Stimulated activated CD8-positive, alpha-beta memory T cell treated with anti-CD3 and anti-CD28 coated beads, Interleukin-7, amount 100 ng/mL, for 48 hours (primary cell): ENCODE results near the gene TTC14.
A peak's percentile ranks its signal among the peaks of the same experiment; 100 is the strongest.
"Not testable (repeated sequence)": the region's sequence is repeated elsewhere in the genome, so short reads cannot be mapped to it uniquely, and the experiment has no call there.

Experiments
- DNase-seq, 2 donors: peaks; one replicate each; pipeline ENCODE4 v3.0.0-alpha.2; 2020; ENCODE audit warnings: low read depth in 1 of 2; ENCODE audit errors: extremely low read depth in 1 of 2

TTC14 gene

GRCh38 chr3:180601688-180602666, at the start of gene TTC14:
Gene TTC14 (plus strand): TSS chr3:180602163. CDS start chr3:180602262, 99 bp downstream.
- peak; percentile 86 to 93 for DNase-seq

- DNase-seq: no peak
Observed at GRCh38 chr3:180563406-180563805, 38.6 kb upstream of the TTC14 start.

DNA sequence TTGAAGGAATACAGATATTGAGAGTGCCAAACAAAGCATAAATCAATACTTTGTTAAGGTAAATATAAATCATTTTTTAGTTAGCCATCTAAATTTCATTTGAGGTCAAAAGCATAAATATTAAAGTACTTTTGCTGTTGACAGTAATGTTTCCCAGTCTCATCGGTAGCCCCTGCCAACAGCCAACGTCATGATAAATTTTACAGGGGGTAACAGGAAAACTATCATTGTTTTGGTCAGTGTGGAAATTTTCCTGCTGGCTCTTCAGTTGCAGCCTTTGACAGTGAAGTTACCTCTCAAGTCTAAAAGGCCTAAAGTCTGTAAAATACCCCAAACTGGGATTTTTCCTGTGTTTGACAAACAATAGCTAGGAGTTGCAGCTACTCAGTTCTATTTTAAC, 37.3 kb upstream of the TTC14 start:
- no peak for DNase-seq

GRCh38 chr3:180570238-180570637, 31.7 kb upstream of the TTC14 start:
- no peak for DNase-seq

- no peak for DNase-seq
Observed at GRCh38 chr3:180571831-180572598, 29.9 kb upstream of the TTC14 start.

DNA sequence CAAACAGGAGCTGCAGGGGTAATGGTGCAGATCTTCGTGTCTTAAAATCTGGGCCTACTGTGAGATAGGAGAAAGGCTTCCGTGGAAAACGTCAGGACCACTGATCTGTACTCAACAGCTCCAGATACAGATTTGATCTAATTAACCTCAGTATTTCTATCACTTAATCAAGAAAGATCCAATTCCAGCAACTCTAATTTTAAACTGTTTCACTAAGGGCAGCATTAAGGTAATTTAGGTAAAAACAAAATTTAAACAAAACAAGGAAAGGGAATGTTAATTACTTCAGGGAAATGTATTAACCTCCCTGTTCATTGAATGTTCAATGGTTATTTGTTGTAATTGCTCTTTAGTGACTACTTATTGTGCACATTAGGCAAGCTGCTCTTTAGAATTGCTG, 26.4 kb upstream of the TTC14 start:
- no peak for DNase-seq

GRCh38 chr3:180580934-180581333, 21.0 kb upstream of the TTC14 start:
- no peak for DNase-seq

- DNase-seq: no peak
Observed at GRCh38 chr3:180590396-180590795, 11.6 kb upstream of the TTC14 start.

GRCh38 chr3:180593631-180594030, 8.3 kb upstream of the TTC14 start:
- DNase-seq: not testable (repeated sequence)

DNA sequence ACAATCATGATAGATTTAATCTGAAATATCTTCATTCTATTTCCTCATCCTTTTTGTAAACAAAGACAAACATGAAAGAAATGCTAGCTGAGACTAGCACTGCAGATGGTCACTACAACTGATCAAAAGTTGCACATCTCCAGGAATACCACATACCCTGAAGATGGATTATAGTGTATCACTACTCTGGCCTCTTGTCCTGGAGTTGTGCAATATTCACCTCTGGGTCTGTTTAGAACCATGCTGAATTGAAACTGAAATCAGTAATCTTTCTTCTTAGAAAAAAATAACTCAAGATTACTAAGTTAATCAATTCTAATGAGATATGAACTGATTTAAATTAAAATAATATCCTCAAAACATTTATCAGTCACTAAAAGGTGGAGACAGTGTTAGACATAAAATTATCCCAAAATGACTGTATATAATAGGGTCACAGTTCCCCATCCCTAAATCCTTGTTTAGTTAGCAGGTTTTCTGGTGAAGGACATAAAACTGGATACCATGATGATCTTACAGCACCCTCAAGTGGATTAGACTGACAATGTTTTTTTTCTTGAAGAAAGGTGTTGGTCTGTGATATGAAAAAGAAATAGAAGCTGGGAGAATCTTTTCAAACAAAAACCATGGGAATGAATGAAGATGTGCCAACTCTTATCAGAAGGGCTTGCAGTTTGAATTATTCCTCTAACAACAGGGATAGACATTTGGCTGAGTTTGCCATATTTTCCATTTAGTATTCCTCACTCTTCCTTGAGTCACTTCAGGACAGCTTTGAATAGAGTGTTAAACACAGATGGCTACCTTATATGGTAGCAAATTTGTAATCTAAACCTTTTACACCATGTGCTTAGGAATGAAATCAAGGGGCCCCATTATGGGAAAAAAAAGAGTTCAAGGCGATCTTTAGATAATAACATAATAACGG, 7.1 kb upstream of the TTC14 start:
- DNase-seq: no peak

GRCh38 chr3:180595559-180595935, 6.4 kb upstream of the TTC14 start:
- DNase-seq: no peak

GRCh38 chr3:180600473-180600872, 1.5 kb upstream of the TTC14 start:
- DNase-seq: no peak

DNA sequence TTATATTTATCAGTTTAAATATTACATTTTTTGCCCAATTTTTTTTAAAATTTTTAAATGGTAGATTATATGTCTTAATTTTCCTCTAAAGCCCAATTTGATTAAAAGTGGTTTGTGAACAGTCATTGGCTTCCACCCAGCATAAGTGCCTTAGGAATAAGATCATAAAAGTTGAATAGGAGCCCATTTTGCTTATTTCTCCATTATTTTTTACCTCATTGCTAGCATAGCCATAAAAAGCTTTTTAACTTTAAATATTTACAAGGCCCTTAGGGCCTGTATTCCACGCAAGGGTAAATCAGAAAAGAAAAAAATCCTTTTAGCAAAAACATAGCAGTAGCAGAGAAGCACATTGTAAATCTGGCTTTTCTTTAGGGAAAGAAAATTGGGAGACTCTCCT, 9.0 kb downstream of the TTC14 start:
- DNase-seq: no peak

DNA sequence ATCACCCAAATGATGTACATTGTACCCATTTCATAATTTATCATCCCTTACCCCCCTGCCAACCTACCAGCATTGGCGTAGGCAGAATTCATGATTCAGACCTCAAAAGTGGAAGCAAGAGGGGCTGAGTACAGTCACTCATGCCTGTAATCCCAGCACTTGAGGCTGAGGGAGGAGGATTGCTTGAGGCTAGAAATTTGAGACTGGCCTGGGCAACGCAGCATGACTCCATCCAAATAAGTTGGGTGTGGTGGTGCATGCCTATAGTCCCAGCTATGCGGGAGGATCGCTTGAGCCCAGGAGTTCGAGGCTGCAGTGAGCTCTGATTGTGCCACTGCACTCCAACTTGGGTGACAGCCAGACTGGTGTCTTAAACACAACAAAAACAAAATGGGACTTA, 10.4 kb downstream of the TTC14 start:
- no peak for DNase-seq

DNA sequence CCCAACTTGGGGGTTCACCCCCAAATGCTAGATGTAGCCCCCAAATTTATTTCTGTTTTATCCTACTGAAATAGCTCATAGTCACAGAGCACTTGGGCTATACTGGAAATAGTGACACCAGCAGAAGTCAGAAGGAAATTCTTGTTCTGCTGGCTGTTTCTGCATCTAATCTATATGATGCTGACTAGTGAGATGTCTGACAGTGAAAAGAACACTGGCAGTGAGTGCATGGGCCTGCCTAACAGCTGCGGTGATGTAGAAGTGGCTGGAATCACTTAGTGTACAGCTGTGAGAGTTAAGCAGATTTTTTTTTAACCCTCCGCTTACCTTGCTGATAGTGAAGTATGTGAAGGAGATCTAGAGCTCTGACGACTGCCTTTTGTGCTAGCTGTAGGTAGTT, 14.0 kb downstream of the TTC14 start:
- no peak for DNase-seq

DNA sequence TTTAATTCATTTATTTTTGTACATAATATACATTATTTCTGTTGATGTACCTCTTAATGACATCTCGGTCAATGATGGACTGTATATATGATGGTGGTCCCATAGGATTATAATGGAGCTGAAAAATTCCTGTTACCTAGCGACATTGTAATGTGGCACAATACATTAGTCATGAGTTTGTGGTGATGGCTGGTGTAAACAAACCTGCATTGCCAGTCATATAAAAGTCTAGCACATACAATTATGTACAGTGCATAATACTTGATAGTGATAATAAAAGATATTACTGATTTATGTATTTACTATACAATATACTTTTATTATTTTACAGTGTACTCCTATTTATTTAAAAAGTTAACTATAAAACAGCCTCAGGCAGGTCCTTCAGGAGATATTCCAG, 15.1 kb downstream of the TTC14 start:
- no peak for DNase-seq

GRCh38 chr3:180618563-180618962, 16.6 kb downstream of the TTC14 start:
- DNase-seq: not testable (repeated sequence)

- no peak for DNase-seq
Observed at GRCh38 chr3:180619723-180620122, 17.8 kb downstream of the TTC14 start.

DNA sequence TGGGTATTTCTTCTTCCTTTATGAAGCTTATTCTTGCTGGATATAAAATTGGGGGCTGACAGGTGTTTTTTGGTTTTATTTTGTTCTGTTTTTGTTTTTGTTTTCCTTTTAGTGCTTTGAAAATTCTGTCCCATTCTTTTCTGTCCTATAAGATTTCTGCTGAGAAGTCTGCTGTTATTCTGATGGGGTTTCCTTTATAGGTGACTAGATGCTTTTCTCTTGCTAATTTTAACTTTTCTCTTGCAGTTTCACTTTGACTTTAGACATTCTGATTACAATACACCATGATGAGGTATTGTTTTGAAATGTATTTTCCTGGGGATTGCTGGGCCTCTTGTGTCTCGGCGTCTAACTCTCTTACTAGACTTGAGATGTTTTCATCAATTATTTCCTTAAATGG, 22.8 kb downstream of the TTC14 start:
- no peak for DNase-seq

DNA sequence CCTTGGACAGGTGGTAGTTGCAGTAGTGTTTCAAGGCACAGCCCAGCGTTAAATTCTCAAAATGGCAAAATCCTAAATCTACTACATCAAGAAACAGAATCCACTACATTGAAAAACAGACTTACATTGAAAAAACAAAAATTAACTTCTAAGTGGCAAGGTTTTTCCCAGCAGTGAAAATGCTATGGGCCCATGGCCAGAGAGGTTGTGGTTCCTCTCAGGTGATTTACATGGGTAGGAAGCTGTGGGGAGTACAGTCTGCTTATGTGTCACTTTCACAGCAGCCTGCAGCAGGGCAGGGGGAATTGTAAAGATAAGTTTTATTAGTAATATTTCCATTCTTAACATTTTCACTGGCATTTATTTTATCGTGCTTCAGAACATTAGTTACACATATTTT, 24.9 kb downstream of the TTC14 start:
- no peak for DNase-seq

DNA sequence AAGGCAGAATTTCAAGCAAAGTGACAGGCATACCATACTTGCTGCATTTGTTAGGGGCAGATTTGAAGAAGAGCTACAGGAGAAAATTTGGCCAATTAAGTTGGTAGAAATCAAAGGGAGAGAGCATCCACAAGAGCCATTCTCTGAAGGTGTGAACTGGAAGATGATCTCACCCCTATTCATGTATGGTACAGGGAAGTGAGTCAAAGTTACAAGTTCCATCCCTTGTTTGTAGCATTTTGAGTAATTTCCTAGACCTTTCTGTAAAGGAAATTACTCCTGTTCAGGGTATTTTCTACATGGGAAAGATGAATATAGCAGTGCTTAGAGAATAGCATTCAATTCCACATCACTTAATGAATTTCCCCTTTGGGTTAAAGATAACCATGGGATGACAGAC, 28.4 kb downstream of the TTC14 start:
- no peak for DNase-seq
